HAP-1 (cell line): ENCODE data around the gene RIMBP2.

Source experiments
- DNase-seq, 2 experiments: peaks; one replicate each; pipeline ENCODE4 v3.0.0-alpha.2; 2016 to 2020; ENCODE audit warnings: low spot score in 2 of 2
- H3K27me3 ChIP-seq: fragments of 250-450 bp; sonication (Bioruptor Pico); 2 replicates; pipeline ENCODE4 v1.5.1; 2020; ENCODE audit warnings: low read depth, mild to moderate bottlenecking, moderate library complexity
- H3K36me3 ChIP-seq: fragments of 250-450 bp; sonication (Bioruptor Pico); replicated peaks from 2 replicates; pipeline ENCODE4 v1.5.1; 2020; ENCODE audit warnings: mild to moderate bottlenecking
- H3K4me1 ChIP-seq: fragments of 250-450 bp; sonication (Bioruptor Pico); 2 replicates; pipeline ENCODE4 v1.5.1; 2020; ENCODE audit warnings: mild to moderate bottlenecking
- H3K4me3 ChIP-seq: fragments of 250-450 bp; sonication (Bioruptor Pico); 2 replicates; pipeline ENCODE4 v1.5.1; 2020; ENCODE audit warnings: mild to moderate bottlenecking, moderate library complexity
- H3K9me3 ChIP-seq: fragments of 250-450 bp; sonication (Bioruptor Pico); 2 replicates; pipeline ENCODE4 v1.5.1; 2020; ENCODE audit warnings: mild to moderate bottlenecking, moderate library complexity
- in situ Hi-C: fragments of 300-500 bp; cut with MboI; formaldehyde crosslinking; loops from 3 replicates; pipeline ENCODE4 v1.14.3; 2020; ENCODE audit warnings: low sequenced_read_pairs, inconsistent platforms, mixed read lengths

The RIMBP2 gene

DNA sequence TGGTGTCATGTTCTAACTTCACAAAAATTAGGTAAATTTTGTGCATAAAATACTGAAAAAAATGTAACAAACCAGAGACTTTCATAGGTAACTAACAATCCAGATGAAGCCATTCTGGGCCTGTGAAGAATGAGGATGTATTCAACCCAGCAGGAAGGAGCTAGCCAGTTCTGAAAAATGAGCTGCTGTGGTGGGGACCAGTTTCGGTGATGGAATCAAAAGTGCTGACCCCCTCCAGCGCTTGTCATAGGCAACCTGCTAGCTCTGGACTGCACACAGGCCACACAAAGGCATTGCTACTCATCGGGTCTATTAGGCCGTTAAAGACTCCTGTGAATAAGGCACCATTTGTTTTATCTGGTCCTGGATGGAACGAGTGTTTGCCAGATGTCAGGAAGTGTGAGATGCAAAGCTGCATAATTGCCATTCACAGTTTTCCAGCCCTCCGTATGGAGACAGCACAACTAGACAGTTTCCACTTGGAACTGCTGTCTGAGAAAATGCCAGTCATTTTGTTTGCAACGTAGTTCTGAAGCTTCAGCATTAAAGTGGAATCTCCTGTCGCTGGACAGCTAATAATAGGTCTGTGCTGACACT, 3.3 kb upstream of the RIMBP2 start:
- H3K4me3 ChIP-seq, result no peak overlapping the region
- H3K9me3 ChIP-seq, result no peaks in the 10 kb centered on the region
- H3K4me1 ChIP-seq, result no peaks in the 10 kb centered on the region
- no peak for DNase-seq
- peaks cover 28% of the 10 kb centered on the region for H3K27me3 ChIP-seq
- H3K36me3 ChIP-seq, result no peaks in the 10 kb centered on the region
- in situ Hi-C loops, result no loop called here

DNA sequence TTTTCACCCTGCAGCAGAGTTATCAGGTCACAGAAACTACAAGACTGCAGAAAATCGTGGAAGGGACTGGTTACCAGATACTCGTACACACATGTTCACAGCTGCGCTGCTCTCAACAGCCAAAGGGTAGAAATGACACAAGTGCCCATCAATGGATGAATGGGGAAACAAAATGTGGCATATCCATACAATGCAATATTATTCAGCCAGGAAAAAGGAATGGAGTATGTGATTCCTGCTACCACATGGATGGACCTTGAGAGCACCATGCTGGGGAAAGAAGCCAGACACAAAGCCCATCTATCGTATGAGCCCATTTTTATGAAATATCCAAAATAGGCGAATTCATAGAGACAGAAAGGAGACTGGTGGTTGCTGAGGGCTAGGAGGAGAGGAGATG, 1.7 kb upstream of the RIMBP2 start:
- in situ Hi-C loops, result no loop called here
- peaks cover 40% of the 10 kb centered on the region for H3K27me3 ChIP-seq
- no peaks in the 10 kb centered on the region for H3K36me3 ChIP-seq
- no peaks in the 10 kb centered on the region for H3K4me1 ChIP-seq
- no peak for DNase-seq
- H3K4me3 ChIP-seq, result no peak overlapping the region
- H3K9me3 ChIP-seq, result no peaks in the 10 kb centered on the region

DNA sequence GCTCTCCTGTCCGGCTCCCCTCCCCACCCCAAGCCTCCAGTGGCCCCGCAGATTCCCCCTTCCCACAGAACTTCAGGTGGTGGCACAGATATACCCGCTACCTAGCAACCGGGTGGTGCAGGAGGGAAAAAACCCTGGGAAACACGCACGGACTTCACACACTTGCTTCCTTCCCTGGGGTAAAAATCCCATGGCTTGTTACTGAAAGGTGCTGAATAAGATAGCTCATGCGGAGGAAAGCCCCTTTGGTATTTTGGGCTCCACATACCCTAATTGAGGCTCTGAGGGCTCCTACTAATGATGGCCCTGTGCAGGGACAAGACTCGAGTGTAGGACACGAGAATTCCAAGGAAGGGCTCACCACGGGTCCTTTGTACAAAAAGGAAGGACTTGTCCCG, 869 bp upstream of the RIMBP2 start:
- H3K27me3 ChIP-seq, result peaks cover 39% of the 10 kb centered on the region
- no peak for DNase-seq
- H3K9me3 ChIP-seq, result no peaks in the 10 kb centered on the region
- no peak overlapping the region for H3K4me3 ChIP-seq
- no peaks in the 10 kb centered on the region for H3K36me3 ChIP-seq
- H3K4me1 ChIP-seq, result no peaks in the 10 kb centered on the region
- in situ Hi-C loops, result no loop called here

DNA sequence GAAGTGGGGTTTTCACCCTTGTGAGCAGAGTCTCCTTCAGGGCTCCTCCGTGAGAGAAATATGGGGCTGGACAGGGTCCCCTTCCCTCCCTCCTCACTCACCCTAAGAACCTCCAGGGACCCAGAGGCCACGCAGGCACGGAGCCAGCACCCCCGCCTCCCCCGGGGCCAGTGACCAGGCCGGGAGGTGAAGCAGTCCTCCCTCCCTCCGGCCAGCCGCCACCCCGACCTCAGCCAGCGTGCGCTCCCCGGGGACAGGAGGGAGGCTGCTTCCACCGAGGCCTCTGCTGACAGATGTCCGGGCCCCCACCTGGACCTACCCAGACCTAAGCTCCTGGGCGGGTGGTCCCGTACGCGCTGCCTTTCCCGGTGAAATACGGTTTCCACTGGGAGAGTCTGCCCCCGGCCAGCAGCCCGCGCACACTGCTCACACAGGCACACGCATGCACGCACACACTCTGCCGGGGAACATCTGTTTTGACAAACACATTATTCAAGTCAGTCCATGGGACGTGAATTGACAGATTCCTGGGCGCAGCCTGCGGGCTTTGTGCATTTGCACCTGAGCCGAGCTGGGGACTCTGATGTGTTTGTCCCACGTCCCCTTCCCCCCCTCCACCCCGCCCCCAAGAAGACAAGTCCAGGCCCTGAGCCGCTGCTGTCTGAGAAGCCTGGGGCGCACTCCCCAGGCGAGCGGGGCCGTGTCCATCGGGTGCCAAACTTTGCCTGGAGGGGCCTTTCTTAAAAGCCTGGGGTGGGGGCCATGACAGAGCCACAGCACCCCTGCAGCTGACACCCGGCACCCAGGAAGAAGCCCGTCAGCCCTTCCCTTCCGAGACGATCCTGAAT, 725 bp downstream of the RIMBP2 start:
- in situ Hi-C loops, result no loop called here

DNA sequence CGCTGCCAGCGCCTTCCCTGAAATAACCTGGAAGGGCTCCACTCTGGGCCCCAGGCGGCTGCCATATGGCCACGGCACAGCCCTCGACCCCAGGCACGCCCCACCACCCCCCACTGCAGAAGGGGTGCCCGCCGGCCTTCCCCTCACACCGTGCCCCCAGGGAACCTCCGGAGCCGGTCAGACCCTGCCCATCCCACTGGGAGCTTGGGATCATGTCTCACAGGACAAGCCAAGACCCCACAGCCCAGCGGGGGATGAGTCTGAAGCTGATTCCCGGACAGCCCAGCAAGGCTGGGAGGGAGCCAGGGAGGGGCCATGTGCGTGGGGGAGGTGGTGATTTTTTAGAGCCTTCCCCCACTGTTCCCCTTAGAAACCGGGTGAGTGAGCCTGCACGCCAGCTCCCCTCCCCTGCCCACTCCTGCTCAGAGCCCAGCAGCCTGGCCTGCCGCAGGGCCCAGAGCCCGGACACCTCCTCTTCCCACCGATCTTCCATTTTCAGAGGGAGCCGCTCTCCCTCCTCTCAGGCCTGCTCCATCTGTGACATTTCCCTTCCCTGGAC, 1.4 kb downstream of the RIMBP2 start:
- H3K36me3 ChIP-seq, result no peaks in the 10 kb centered on the region
- no peaks in the 10 kb centered on the region for H3K9me3 ChIP-seq
- no peak overlapping the region for H3K4me3 ChIP-seq
- peaks cover 42% of the 10 kb centered on the region for H3K27me3 ChIP-seq
- no peaks in the 10 kb centered on the region for H3K4me1 ChIP-seq
- in situ Hi-C loops, result no loop called here
- no peak for DNase-seq

More for the DNA sequence above, 725 bp downstream of the RIMBP2 start:
- Histone ChIP-seq H3K9me3 (no peaks in the 10 kb centered on the region), H3K36me3 (no peaks in the 10 kb centered on the region), H3K27me3 (peaks cover 42% of the 10 kb centered on the region), H3K4me3 (peak overlapping the region; percentile 9), H3K4me1 (no peaks in the 10 kb centered on the region)
- DNase-seq, result no peak

DNA sequence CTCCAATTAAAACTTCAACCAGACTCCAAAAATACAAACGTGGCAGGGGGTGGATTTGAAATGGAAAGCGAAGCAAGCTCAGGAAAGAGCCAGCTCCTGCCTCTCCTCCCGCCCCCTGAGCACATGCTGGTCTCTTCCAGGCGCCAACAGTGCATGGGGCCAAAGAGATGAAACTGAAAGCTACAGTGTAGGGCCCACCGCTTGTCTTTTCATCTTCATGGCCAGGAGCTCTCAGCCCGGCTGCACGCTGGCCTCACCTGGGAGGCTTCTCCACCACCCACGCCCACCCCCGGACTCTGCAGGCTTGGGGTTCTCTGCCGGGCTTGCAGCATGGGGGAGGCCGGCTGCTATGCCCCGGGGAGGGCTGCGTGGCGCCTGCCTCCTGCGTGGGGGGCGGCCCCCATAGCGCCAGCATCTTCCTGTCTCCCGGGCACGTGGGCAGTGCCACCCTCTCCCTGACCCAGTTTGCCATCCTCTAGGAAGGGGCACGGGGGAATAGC, 2.0 kb downstream of the RIMBP2 start:
- in situ Hi-C loops, result no loop called here
- Histone ChIP-seq H3K4me1 (no peaks in the 10 kb centered on the region), H3K9me3 (no peaks in the 10 kb centered on the region), H3K4me3 (no peak overlapping the region), H3K27me3 (peaks cover 42% of the 10 kb centered on the region), H3K36me3 (no peaks in the 10 kb centered on the region)
- DNase-seq, result no peak

DNA sequence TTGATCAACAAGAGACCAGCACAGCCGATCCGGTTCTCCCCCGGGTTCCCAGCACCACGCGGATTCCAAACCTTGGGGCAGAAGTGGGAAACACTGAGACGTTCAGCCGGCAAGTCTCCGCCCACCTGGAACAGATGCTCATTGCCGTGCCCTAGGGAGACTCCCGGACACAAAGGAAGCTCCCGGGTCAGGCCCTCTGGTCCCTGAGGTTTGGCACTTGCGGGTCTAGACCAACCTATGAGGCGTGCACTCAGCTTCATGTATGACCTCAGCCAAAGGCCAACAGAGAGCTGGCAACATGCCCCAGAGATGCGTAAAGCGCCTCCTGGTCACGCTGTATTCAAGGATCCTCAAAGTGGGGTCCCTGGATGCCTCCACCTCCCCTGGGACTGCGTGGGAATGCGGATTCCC, 2.5 kb downstream of the RIMBP2 start:
- Histone ChIP-seq H3K4me1 (no peaks in the 10 kb centered on the region), H3K4me3 (no peak overlapping the region), H3K27me3 (peaks cover 42% of the 10 kb centered on the region), H3K9me3 (no peaks in the 10 kb centered on the region), H3K36me3 (no peaks in the 10 kb centered on the region)
- in situ Hi-C loops, result no loop called here
- DNase-seq, result no peak

DNA sequence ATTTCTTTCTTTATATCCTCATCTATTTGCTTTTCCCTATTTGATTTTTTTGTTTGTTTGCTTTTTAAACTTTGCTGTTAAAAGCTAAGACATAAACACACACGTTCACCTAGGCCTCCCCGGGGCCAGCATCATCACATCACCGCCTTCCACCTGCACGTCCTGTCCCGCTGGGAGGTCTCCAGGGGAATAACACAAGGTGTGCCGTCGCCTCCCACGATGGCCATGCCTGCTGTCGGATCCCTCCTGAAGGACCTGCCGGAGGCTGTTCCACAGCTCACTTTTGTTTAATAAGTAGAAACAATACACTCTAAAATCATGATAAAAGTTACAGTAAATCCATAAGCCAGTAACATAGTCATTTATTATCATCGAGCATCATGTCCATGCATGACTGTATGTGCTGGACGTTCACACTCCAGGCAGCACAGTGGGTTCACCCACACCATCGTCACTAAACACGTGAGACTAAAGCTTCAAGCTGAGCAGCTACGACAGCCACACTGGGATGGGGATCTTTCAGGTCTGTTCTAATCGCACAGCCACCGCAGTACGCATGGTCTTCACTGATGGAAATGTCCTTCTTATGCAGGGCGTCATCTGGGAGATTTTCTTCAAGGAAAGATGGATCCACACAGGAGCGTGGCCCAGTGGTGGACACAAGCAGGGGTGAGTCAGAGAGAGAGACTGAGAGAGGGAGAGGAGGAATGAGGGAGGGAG, 3.6 kb downstream of the RIMBP2 start:
- Histone ChIP-seq H3K9me3 (no peaks in the 10 kb centered on the region), H3K27me3 (peaks cover 42% of the 10 kb centered on the region), H3K36me3 (no peaks in the 10 kb centered on the region), H3K4me3 (no peak overlapping the region), H3K4me1 (no peaks in the 10 kb centered on the region)
- no peak for DNase-seq
- in situ Hi-C loops, result no loop called here

DNA sequence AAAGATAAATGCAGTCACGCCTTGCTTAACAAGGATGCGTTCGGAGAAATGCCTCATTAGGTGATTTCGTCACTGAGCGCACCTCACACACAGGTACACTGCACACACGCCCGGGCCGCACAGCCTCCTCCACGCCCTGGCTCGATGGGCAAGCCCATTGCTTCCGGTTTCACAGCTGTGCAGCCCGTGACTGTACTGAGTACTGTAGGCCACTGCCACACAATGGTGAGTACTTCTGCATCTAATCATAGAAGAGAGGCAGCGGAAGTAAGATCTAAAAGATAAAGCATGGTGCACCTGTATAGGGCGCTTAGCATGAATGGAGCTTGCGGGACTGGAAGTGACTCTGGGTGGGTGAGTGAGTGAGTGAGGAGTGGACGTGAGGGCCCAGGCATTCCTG, 4.3 kb downstream of the RIMBP2 start:
- Histone ChIP-seq H3K4me3 (no peak overlapping the region), H3K36me3 (no peaks in the 10 kb centered on the region), H3K4me1 (no peaks in the 10 kb centered on the region), H3K27me3 (peaks cover 36% of the 10 kb centered on the region), H3K9me3 (no peaks in the 10 kb centered on the region)
- DNase-seq, result no peak
- in situ Hi-C loops, result no loop called here

DNA sequence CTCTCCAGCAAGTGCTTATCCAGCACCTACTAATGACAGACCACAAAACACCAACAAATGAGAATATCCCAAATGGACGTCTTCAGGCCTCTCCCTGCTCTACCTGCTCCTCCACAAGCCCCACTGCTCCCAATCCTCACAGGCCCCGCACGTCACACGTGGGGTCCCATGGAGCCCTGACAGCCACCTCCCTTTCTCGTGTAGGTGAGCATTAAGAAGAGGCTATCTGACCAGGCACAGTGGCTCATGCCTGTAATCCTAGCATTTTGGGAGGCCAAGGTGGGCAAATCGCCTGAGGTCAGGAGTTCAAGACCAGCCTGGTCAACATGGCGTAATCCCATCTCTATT, 5.4 kb downstream of the RIMBP2 start:
- Histone ChIP-seq H3K9me3 (no peaks in the 10 kb centered on the region), H3K4me3 (no peak overlapping the region), H3K4me1 (no peaks in the 10 kb centered on the region), H3K27me3 (peaks cover 29% of the 10 kb centered on the region), H3K36me3 (no peaks in the 10 kb centered on the region)
- DNase-seq, result no peak
- in situ Hi-C loops, result no loop called here

DNA sequence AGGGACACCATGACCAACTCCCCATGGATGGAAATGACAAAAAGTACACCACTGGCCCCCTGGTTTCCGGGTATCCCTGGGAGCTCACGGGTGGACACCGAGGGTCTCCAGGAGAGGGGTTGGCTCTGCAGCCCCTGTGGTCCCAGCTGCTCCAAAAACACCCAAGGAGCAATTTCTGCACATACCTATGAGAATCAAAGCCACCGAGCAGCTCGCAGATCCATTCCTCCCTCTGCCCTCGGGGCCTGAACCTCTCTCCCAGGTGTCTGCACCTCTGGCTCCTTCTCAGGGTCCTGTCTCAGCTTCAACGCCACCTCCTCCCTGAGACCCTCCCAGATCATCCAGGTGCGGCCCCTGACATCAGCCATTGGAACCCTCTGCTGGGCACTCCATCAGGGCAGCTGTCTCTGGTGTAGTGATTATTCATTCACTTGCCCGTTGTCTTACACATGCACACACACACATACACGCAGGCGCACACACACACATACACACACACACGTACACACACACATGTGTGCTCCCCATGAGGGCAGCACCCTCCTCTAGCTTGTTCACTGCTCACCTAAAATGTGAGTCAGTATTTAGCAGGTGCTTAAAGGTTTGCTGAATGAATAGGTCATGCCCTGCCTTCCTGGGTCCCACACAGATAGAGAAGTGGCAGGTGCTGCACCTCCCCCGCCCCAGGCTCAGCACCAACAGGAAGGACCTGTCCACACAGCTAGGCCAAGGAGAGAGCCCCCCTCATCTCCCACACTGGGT, 5.9 kb downstream of the RIMBP2 start:
- in situ Hi-C loops, result no loop called here
- no peaks in the 10 kb centered on the region for H3K9me3 ChIP-seq

DNA sequence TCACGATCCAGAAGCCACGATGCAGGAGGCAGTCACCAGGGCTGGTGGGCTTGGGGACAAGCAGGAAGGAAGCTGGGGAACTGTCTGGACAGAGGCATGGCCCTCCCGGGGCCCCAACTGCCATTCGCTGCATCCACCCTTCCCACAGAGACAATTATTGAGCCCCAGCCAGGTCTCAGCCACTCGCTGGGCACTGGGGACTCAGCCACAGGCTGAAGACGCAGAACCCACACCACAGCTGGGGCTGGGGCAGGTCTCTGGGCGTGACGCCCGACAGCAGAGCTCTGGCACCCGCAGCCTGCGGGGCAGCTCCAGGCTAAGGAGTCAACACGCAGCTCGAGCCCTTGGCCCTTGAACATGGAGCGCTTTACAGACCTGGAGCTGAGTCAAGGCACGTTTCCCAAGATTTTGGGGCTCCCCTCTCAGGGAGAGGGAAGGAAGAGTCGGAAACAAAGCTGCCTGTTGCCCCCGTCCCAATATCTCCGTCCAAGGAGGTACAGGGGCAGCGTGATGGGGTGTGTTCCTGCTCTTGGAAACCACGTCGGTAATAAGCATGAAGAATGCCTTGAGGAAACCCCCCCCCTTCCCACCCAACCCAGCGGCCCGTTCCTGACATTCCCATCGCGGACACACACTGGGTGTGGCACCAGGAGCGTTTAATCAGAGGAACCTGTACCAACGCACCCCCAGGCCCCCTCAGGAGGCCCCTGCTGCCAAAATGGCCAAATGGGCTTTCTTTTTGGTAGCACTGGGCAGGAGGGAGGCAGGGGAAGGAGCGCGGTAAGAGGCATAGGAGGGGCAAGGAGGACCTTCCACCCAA, 6.7 kb downstream of the RIMBP2 start:
- in situ Hi-C loops, result no loop called here
- H3K27me3 ChIP-seq, result peaks cover 17% of the 10 kb centered on the region
- no peak overlapping the region for H3K4me3 ChIP-seq
- no peaks in the 10 kb centered on the region for H3K36me3 ChIP-seq
- H3K9me3 ChIP-seq, result no peaks in the 10 kb centered on the region
- no peak for DNase-seq
- H3K4me1 ChIP-seq, result no peaks in the 10 kb centered on the region

More for the DNA sequence above, 5.9 kb downstream of the RIMBP2 start:
- H3K27me3 ChIP-seq, result peaks cover 25% of the 10 kb centered on the region
- no peaks in the 10 kb centered on the region for H3K4me1 ChIP-seq
- no peak overlapping the region for H3K4me3 ChIP-seq
- no peaks in the 10 kb centered on the region for H3K36me3 ChIP-seq
- no peak for DNase-seq

DNA sequence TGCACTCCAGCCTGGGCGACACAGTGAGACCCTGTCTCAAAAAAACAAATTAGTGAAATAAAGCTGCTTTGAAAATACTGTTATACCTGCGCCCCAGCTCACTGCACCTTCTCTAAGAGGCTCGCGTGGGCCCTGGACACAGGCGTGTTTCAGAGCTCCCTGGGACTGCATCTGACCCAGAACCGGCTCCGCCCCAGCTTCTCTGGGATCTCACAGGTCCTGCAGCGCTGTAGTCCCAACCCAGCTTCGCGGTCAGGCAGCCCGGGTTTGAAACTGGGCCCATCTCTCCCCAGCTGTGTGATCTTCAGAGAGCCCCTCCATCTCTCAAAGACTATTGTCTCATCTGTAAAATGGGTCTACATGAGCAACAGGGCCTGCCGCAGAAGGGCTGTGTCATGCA, 7.5 kb downstream of the RIMBP2 start:
- Histone ChIP-seq H3K4me1 (no peaks in the 10 kb centered on the region), H3K36me3 (no peaks in the 10 kb centered on the region), H3K4me3 (no peak overlapping the region), H3K27me3 (peaks cover 10% of the 10 kb centered on the region), H3K9me3 (no peaks in the 10 kb centered on the region)
- DNase-seq, result no peak
- in situ Hi-C loops, result no loop called here
